Natural killer cell treated with Interleukin-12 subunit alpha and Interleukin-12 subunit beta and Interleukin-15 and Interleukin-18, amount 100 ng/mL, for 72 hours (primary cell): ENCODE results near the gene RAP2C. TPM values are rescaled to one million over a fixed set of nuclear protein-coding genes. Genes with fewer than 3 reads are reported as not detected.
"Not testable (repeated sequence)": the region's sequence is repeated elsewhere in the genome, so short reads cannot be mapped to it uniquely, and the experiment has no call there.

Experiments
- ATAC-seq, 2 donors: fragments of 150-1000 bp; cut with Tn5 transposase in 1 of 2; sonication (Bioruptor Pico), chemical (Tn5 transposase) in 1 of 2; 2 replicates each; pipeline ENCODE4 v1.10.0; 2021
- DNase-seq: peaks from one replicate; pipeline ENCODE4 v3.0.0; 2022; ENCODE audit warnings: low spot score
- H3K27ac Mint-ChIP-seq, 2 donors: 1 replicate in 1 of 2; 2 replicates in 1 of 2; pipeline ENCODE4 v1.8.0; 2022; ENCODE audit warnings: mixed read lengths in 2 of 2, mild to moderate bottlenecking in 1 of 2, moderate library complexity in 1 of 2
- H3K27me3 Mint-ChIP-seq, 2 donors: 1 replicate in 1 of 2; 2 replicates in 1 of 2; pipeline ENCODE4 v1.8.0; 2022; ENCODE audit warnings: mixed read lengths in 2 of 2
- H3K36me3 Mint-ChIP-seq: one replicate; pipeline ENCODE4 v1.8.0; 2022; ENCODE audit warnings: mixed read lengths
- H3K4me1 Mint-ChIP-seq, 2 donors: 1 replicate in 1 of 2; 2 replicates in 1 of 2; pipeline ENCODE4 v1.8.0; 2022; ENCODE audit warnings: low read depth in 2 of 2, mixed read lengths in 2 of 2, mild to moderate bottlenecking in 1 of 2
- H3K4me3 Mint-ChIP-seq: one replicate; pipeline ENCODE4 v1.8.0; 2022; ENCODE audit warnings: mixed read lengths
- H3K9me3 Mint-ChIP-seq: 2 replicates; pipeline ENCODE4 v1.8.0; 2022; ENCODE audit warnings: mixed read lengths
- total RNA-seq, 2 donors: library from RNA; stranded (reverse); gene quantifications; one replicate each; pipeline ENCODE4 v1.2.3, GENCODE V29; 2022

Gene RAP2C
- total RNA-seq, 2 donors from 2014 or later: 33.7 to 60.5 TPM

DNA sequence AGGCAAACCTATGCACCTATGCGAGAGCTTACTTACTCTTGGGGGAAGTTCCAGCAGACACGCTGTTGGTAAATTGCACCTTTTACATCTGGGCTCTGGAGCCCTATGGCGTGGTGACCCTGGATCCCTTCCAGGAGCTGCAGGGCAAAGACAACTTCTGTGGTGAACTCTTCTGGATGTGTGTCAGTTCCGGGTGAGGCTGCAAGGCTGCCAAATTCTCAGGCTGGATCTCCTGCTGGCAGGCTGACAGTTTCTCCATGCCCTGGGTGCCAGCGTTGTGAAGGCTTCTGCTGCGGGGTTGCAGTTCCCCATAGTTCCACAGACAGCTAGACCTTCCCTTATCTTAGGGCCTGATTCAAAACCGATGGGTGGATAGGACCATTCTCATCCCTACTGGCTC lies 37.9 kb downstream of the RAP2C start:
- Mint-ChIP-seq H3K9me3 (no peaks in the 10 kb centered on the region), H3K27me3 (peaks cover 0 to 9% of the 10 kb centered on the region in 2 donors), H3K36me3 (no peaks in the 10 kb centered on the region), H3K4me3 (no peak overlapping the region), H3K27ac (no peak overlapping the region), H3K4me1 (no peaks in the 10 kb centered on the region)
- no peak for DNase-seq
- no peak for ATAC-seq

DNA sequence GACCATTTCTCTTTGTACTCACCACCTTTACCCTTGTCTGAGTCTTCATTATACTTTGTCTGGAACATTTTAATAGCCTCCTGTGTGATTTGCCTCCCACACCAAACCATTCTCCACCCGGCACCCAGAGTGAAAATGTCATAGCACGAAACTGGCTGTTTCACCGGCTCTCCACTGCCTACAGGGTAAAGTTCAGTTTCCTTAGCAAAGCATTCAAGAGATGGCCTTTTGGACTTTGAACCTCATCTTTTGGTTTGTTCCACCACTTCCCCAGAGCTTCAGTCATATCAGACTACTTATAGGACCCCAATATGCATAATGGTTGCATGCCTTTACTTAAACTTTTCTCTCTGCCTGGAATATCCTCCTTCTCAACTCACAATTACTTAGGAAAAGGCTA lies 38.3 kb downstream of the RAP2C start:
- no peak for DNase-seq
- H3K27me3 Mint-ChIP-seq: peaks cover 0 to 12% of the 10 kb centered on the region in 2 donors
- no peaks in the 10 kb centered on the region for H3K9me3 Mint-ChIP-seq
- no peak for ATAC-seq
- no peaks in the 10 kb centered on the region for H3K36me3 Mint-ChIP-seq
- H3K4me3 Mint-ChIP-seq: no peak overlapping the region
- H3K4me1 Mint-ChIP-seq: no peaks in the 10 kb centered on the region
- no peak overlapping the region for H3K27ac Mint-ChIP-seq

DNA sequence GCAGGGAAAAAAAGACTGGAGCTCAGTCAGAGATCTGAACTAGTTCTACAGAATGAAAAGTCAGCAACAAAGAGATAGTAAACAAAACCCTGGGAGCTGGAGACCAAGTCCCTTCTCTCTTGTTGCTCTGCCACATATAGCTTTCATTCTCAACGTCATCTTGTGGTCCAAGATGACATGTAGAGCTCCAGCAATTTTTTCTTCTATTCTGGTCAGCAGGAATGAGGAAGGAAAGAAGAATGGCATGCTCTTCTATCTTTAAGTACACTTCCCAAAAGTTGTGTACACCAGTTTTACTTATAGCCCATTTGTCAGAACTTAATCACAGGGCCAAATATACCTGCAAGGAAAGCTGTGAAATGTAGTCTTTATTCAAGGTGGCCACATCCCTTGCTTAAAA lies 45.6 kb downstream of the RAP2C start:
- H3K27ac Mint-ChIP-seq: no peak overlapping the region
- no peaks in the 10 kb centered on the region for H3K9me3 Mint-ChIP-seq
- H3K4me1 Mint-ChIP-seq: no peaks in the 10 kb centered on the region
- DNase-seq: no peak
- H3K27me3 Mint-ChIP-seq: peaks cover 8 to 13% of the 10 kb centered on the region in 2 donors
- H3K4me3 Mint-ChIP-seq: no peak overlapping the region
- H3K36me3 Mint-ChIP-seq: no peaks in the 10 kb centered on the region
- ATAC-seq: no peak

DNA sequence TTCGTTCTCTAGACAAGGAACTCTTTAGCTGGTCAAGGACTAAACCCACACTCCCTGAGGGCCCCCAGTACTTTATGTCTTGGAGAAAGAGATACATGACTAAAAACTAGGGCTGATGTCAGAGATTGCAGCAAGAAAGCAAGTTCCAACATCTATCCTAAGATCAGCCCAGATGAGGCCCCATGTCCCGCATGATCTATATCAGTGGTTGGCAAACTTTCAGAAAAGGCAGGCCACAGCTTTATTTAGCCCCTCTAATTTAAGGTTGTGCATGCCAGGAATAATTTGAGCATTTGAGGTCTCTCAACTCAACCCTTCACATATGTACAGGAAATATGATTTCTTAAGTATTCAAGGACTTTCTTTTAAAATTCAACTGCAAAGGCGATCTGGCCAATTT lies 47.4 kb downstream of the RAP2C start:
- no peak for ATAC-seq
- Mint-ChIP-seq H3K27ac (no peak overlapping the region), H3K36me3 (no peaks in the 10 kb centered on the region), H3K4me3 (no peak overlapping the region), H3K27me3 (peaks cover 8 to 14% of the 10 kb centered on the region in 2 donors), H3K9me3 (no peaks in the 10 kb centered on the region), H3K4me1 (no peaks in the 10 kb centered on the region)
- no peak for DNase-seq

DNA sequence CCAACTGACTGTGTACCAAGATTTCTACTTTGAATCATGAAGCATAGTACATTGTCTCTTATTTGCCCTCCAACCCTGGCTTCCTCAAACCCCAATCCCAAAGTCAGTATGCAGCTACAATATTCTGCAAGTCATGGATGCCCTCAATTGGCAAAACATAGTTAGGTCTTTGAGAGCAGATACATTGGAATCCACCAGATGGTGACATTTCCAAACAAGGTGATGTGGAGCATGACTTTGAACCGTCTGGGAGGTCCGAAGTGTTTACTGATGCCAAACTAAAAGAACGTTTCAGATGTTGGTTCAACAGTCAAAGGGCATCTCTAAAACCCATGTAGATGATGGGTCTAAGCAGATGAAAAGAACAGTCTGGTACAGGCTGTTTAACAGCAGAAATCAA lies 47.8 kb downstream of the RAP2C start:
- no peak for DNase-seq
- H3K27ac Mint-ChIP-seq: no peak overlapping the region
- no peak overlapping the region for H3K4me3 Mint-ChIP-seq

DNA sequence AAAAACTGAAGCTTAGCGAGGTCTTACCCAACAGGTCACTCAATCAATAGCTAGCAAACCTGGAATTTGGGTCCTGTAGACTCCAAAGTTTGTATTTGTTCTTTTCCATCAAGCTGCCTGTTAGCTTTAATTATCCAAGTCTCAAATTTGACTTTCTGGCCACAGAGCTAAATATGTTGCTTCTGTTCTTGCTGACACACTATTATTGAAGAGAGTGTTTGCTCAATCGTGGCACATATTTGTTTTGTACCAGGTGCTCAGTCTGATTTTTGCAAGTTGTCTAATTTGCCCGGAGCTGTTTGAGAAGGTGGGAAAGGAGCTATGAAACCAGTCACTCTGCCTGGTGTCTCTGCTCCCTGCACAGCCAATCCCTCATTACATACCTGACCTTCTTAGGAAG lies 49.7 kb downstream of the RAP2C start:
- Mint-ChIP-seq H3K4me3 (no peak overlapping the region), H3K27ac (no peak overlapping the region), H3K4me1 (no peaks in the 10 kb centered on the region), H3K9me3 (no peaks in the 10 kb centered on the region), H3K36me3 (no peaks in the 10 kb centered on the region), H3K27me3 (peaks cover 8 to 12% of the 10 kb centered on the region in 2 donors)
- DNase-seq: no peak
- no peak for ATAC-seq

More for the DNA sequence above, 47.8 kb downstream of the RAP2C start:
- Mint-ChIP-seq H3K36me3 (no peaks in the 10 kb centered on the region), H3K4me1 (no peaks in the 10 kb centered on the region), H3K9me3 (no peaks in the 10 kb centered on the region), H3K27me3 (peaks cover 8 to 16% of the 10 kb centered on the region in 2 donors)
- ATAC-seq: no peak

DNA sequence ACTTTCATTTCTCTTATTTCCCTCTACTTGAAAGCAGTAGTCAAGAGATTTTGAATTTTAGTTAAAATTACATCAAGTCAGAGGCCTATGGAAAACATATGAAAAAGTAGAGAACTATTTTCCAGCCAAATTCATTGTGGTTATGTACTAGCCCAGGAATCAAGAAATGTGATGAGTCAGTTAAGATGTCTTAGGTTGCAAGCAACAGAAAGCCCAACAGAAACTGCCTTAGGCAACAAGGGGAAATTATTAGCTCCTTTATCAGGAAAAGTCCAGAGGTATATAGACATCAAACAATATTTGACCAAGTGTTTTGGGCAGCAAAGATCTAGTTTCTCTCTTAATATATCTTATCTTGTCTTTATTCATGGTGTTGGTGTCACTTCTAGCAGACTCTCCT lies 53.6 kb downstream of the RAP2C start:
- H3K4me1 Mint-ChIP-seq: no peaks in the 10 kb centered on the region
- no peak for DNase-seq
- H3K27me3 Mint-ChIP-seq: peaks cover 8 to 22% of the 10 kb centered on the region in 2 donors
- ATAC-seq: no peak
- H3K27ac Mint-ChIP-seq: no peak overlapping the region
- no peaks in the 10 kb centered on the region for H3K9me3 Mint-ChIP-seq
- peaks cover 4% of the 10 kb centered on the region for H3K36me3 Mint-ChIP-seq
- H3K4me3 Mint-ChIP-seq: no peak overlapping the region

DNA sequence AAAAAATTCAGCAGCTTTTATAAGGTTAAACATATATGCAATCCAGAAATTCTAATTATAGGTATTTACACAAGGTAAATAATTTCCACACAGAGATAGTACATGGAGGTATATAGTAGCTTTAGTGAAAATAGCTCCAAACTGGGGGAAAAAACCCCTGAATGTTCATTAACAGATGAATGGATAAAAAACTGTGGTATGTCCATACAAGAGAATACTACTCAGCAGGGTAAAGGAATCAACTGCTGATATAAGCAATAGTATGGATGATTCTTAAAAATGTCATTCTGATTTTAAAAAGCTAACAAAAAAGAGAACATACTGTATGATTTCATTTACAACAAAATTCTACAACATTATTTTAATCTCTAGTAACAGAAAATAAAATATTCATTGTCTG lies 54.2 kb downstream of the RAP2C start:
- H3K27me3 Mint-ChIP-seq: peaks cover 8 to 23% of the 10 kb centered on the region in 2 donors
- H3K9me3 Mint-ChIP-seq: no peaks in the 10 kb centered on the region
- no peak overlapping the region for H3K27ac Mint-ChIP-seq
- no peak for DNase-seq
- H3K4me1 Mint-ChIP-seq: no peaks in the 10 kb centered on the region
- H3K36me3 Mint-ChIP-seq: peaks cover 4% of the 10 kb centered on the region
- H3K4me3 Mint-ChIP-seq: no peak overlapping the region
- no peak for ATAC-seq

DNA sequence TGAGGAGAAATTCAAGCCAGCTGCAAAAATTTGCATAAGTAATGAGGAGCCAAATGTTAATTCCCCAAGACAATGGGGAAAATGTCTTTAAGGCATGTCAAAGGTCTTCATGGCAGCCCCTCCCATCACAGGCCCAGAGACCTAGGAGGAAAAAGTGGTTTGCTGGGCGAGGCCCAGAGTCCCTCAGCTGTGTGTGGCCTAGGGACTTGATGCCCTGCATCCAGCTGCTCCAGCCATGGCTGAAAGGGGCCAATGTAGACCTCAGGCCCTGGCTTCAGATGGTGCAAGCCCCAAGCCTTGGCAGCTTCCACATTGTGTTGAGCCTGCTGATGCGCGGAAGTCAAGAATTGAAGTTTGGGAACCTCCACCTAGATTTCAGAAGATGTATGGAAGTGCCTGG lies 56.2 kb downstream of the RAP2C start:
- not testable (repeated sequence) for H3K9me3 Mint-ChIP-seq, DNase-seq, ATAC-seq, H3K36me3 Mint-ChIP-seq, H3K27ac Mint-ChIP-seq, H3K4me1 Mint-ChIP-seq, H3K4me3 Mint-ChIP-seq
- peaks cover 0 to 21% of the 10 kb centered on the region in 2 donors for H3K27me3 Mint-ChIP-seq

DNA sequence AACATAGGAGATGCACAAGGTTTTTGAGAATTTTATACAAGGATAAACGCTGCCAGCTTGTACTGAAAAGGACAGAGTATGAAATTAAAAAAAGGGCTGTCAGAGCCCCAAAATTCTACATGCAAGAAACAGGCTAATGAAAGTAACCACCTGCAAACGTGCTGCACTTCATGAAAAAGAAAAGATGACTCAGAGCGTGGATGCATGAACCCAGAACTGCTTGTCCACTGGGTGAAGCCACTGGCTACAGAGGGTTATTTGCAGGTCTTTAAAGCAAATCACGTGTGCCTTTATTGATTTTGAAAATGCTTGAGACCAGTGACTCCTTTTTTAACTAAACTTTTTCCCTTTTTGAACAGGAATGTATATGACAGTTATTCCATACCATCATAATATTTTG lies 66.1 kb downstream of the RAP2C start:
- ATAC-seq (no peak), DNase-seq (no peak)
- Mint-ChIP-seq H3K9me3 (no peaks in the 10 kb centered on the region), H3K36me3 (no peaks in the 10 kb centered on the region), H3K27me3 (peaks cover 6 to 21% of the 10 kb centered on the region in 2 donors), H3K27ac (no peak overlapping the region), H3K4me1 (no peaks in the 10 kb centered on the region), H3K4me3 (no peak overlapping the region)

Other genes starting within 250 kb of the RAP2C start
- 10 to 100 TPM; 41.6 to 73.7 TPM for gene STK26, start 196.1 kb downstream of the RAP2C start, total RNA-seq
- gene FRMD7, start 91.4 kb downstream of the RAP2C start, total RNA-seq: not detected